ENCODE data around the gene RBFOX2.

RBFOX2 gene

GRCh38 chr22:35690001-35690400, 338.6 kb downstream of the RBFOX2 start:
- no peak for DNase-seq (ENCODE audit: low spot score)

GRCh38 chr22:35688913-35689675, 339.5 kb downstream of the RBFOX2 start:
- no peak for DNase-seq (ENCODE audit: low spot score)
